Keratinocyte (primary cell): ENCODE data around the gene STAG3. TPM values are rescaled to one million over a fixed set of nuclear protein-coding genes. Genes with fewer than 3 reads are reported as not detected.
"Not testable (repeated sequence)": the region's sequence is repeated elsewhere in the genome, so short reads cannot be mapped to it uniquely, and the experiment has no call there.

ENCODE experiments used
- DNase-seq: peaks from one replicate; pipeline ENCODE4 v3.0.0-alpha.2; 2011; ENCODE audit warnings: low read depth, missing footprints, low spot score
- FAIRE-seq: peaks from 2 replicates; lab custom pipeline; 2011; peaks lifted over from hg19 to GRCh38; lab: Jason Lieb, UNC
- H2AFZ ChIP-seq: 2 replicates; pipeline ENCODE4 v1.6.0; 2012; ENCODE audit warnings: low read length, control low read depth, inconsistent platforms; ENCODE audit not compliant: control insufficient read depth
- H3K27ac ChIP-seq: 2 replicates; pipeline ENCODE4 v1.5.1; 2011; ENCODE audit warnings: low read length; ENCODE audit not compliant: control insufficient read depth, insufficient read depth
- H3K27me3 ChIP-seq: 3 replicates; pipeline ENCODE4 v1.6.0; 2011; ENCODE audit warnings: low read length; ENCODE audit not compliant: control insufficient read depth, insufficient read depth; ENCODE audit errors: extremely low read depth
- H3K36me3 ChIP-seq, 2 experiments: 2 replicates in 1 of 2; 3 replicates in 1 of 2; pipeline ENCODE4 v1.5.1; 2011; ENCODE audit warnings: low read length in 2 of 2, mild to moderate bottlenecking in 1 of 2; ENCODE audit not compliant: control insufficient read depth in 2 of 2, insufficient read depth in 2 of 2; ENCODE audit errors: extremely low read depth in 1 of 2
- H3K4me1 ChIP-seq: 3 replicates; pipeline ENCODE4 v1.5.1; 2011; ENCODE audit warnings: low read length; ENCODE audit not compliant: control insufficient read depth, insufficient read depth; ENCODE audit errors: extremely low read depth
- H3K4me2 ChIP-seq: 3 replicates; pipeline ENCODE4 v1.6.0; 2011; ENCODE audit warnings: low read depth, low read length; ENCODE audit not compliant: control insufficient read depth, insufficient read depth; ENCODE audit errors: extremely low read depth
- H3K4me3 ChIP-seq, 3 experiments: fragments of 200-600 bp in 1 of 3; sonication (generic) in 1 of 3; 2 replicates in 2 of 3; 3 replicates in 1 of 3; pipeline ENCODE4 v1.5.1; 2011 to 2016; ENCODE audit warnings: low read length in 3 of 3, mild to moderate bottlenecking in 3 of 3, control low read depth in 2 of 3, inconsistent platforms in 1 of 3, low read depth in 1 of 3, mixed read lengths in 1 of 3, mixed run types in 1 of 3, moderate library complexity in 1 of 3; ENCODE audit not compliant: control insufficient read depth in 2 of 3, insufficient read depth in 2 of 3; ENCODE audit errors: extremely low read depth in 1 of 3
- H3K79me2 ChIP-seq: 2 replicates; pipeline ENCODE4 v1.6.0; 2012; ENCODE audit warnings: low read length; ENCODE audit not compliant: control insufficient read depth, insufficient read depth
- H3K9ac ChIP-seq: 3 replicates; pipeline ENCODE4 v1.6.0; 2011; ENCODE audit warnings: low read length; ENCODE audit not compliant: control insufficient read depth, insufficient read depth; ENCODE audit errors: extremely low read depth
- H3K9me1 ChIP-seq: 3 replicates; pipeline ENCODE4 v1.6.0; 2011; ENCODE audit warnings: low read length; ENCODE audit not compliant: control insufficient read depth, insufficient read depth; ENCODE audit errors: extremely low read depth
- H3K9me3 ChIP-seq: 2 replicates; pipeline ENCODE4 v1.5.1; 2012; ENCODE audit warnings: low read depth, low read length; ENCODE audit not compliant: control insufficient read depth
- H4K20me1 ChIP-seq: 3 replicates; pipeline ENCODE4 v1.6.0; 2011; ENCODE audit warnings: low read length; ENCODE audit not compliant: control insufficient read depth, insufficient read depth; ENCODE audit errors: extremely low read depth
- EZH2 ChIP-seq: IDR thresholded peaks from one replicate; pipeline ENCODE4 v1.6.1; 2012; ENCODE audit warnings: inconsistent platforms, mild to moderate bottlenecking, low read length, moderate library complexity
- dilution Hi-C: fragments of 300-500 bp; cut with MboI; formaldehyde crosslinking; loops from one replicate; pipeline ENCODE4 v1.7.0; 2020; ENCODE audit warnings: low sequenced_read_pairs; ENCODE audit not compliant: extremely low pct_ligation_motif_present
- polyA plus RNA-seq, 5 experiments: library from polyadenylated mRNA; depleted of rRNA in 3 of 5; stranded (reverse) in 3 of 5; stranded (forward) in 1 of 5; unstranded in 1 of 5; fragments of >200 nt; gene quantifications; 1 replicate in 1 of 5; 2 replicates in 3 of 5; 3 replicates in 1 of 5; pipeline versions ENCODE4 v1.2.1 to v1.2.3, GENCODE V29; 2011 to 2012; ENCODE audit warnings: missing spikeins in 2 of 5, low read depth in 1 of 5, low replicate concordance in 1 of 5
- TF ChIP-seq, protein P1 (sequence below), 3 experiments: IDR thresholded peaks in 1 of 3; conservative IDR thresholded peaks in 1 of 3; optimal IDR thresholded peaks in 1 of 3; 2 replicates in 2 of 3; 3 replicates in 1 of 3; pipeline versions ENCODE3 to v1.5.1; 2011; ENCODE audit warnings: low read length in 3 of 3, mild to moderate bottlenecking in 3 of 3, moderate library complexity in 2 of 3, control low read depth in 1 of 3, inconsistent platforms in 1 of 3; ENCODE audit not compliant: insufficient read depth in 2 of 3; ENCODE audit errors: extremely low read depth in 1 of 3

STAG3 gene
- polyA plus RNA-seq, 1 donor (not counting 4 experiments of a cell fraction or from before 2014, with no cell fraction given) = 0.28 TPM

DNA sequence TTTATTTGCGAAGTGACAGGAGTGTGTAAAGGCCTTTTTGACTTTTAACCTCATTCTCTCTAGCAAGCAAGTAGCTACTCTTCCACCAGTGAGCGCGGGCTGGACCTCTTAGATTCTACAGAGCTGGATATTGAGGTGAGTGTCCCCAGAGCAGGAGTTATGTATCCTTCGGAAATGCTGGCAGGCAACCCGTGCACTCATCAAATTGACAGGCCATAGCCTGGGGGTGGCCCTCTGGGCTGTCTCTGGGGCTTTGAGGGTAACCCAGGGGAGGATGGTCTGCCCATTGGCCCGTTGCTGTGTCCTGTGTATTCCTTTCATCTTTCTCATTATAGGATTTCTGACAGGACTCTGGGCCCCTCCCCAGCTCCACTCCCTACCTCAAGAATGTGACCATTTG, 36.0 kb downstream of the STAG3 start:
- H3K79me2 ChIP-seq = no peaks in the 10 kb centered on the region
- TF ChIP-seq EZH2 = no peak
- TF ChIP-seq, protein P1, sequence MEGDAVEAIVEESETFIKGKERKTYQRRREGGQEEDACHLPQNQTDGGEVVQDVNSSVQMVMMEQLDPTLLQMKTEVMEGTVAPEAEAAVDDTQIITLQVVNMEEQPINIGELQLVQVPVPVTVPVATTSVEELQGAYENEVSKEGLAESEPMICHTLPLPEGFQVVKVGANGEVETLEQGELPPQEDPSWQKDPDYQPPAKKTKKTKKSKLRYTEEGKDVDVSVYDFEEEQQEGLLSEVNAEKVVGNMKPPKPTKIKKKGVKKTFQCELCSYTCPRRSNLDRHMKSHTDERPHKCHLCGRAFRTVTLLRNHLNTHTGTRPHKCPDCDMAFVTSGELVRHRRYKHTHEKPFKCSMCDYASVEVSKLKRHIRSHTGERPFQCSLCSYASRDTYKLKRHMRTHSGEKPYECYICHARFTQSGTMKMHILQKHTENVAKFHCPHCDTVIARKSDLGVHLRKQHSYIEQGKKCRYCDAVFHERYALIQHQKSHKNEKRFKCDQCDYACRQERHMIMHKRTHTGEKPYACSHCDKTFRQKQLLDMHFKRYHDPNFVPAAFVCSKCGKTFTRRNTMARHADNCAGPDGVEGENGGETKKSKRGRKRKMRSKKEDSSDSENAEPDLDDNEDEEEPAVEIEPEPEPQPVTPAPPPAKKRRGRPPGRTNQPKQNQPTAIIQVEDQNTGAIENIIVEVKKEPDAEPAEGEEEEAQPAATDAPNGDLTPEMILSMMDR (optimal IDR thresholded peaks at IDR 0.05 in 1 of 3, IDR thresholded peaks at IDR 0.05 in 1 of 3, conservative IDR thresholded peaks at IDR 0.05 in 1 of 3; ENCODE audit: extremely low read depth in 1 of 3, insufficient read depth in 2 of 3, low read length in 3 of 3) = no peak
- H2AFZ ChIP-seq = no peak overlapping the region
- H3K4me3 ChIP-seq = no peak overlapping the region
- no peak overlapping the region for H3K4me2 ChIP-seq
- H3K27me3 ChIP-seq = no peaks in the 10 kb centered on the region
- DNase-seq (no peak), FAIRE-seq (no peak)
- dilution Hi-C loops = no loop called here
- no peaks in the 10 kb centered on the region for H3K9me1 ChIP-seq
- peaks cover 2% of the 10 kb centered on the region for H3K4me1 ChIP-seq
- H3K9ac ChIP-seq = no peak overlapping the region
- no peak overlapping the region for H3K27ac ChIP-seq
- no peaks in the 10 kb centered on the region for H3K9me3 ChIP-seq
- no peaks in the 10 kb centered on the region for H4K20me1 ChIP-seq
- H3K36me3 ChIP-seq = no peaks in the 10 kb centered on the region

DNA sequence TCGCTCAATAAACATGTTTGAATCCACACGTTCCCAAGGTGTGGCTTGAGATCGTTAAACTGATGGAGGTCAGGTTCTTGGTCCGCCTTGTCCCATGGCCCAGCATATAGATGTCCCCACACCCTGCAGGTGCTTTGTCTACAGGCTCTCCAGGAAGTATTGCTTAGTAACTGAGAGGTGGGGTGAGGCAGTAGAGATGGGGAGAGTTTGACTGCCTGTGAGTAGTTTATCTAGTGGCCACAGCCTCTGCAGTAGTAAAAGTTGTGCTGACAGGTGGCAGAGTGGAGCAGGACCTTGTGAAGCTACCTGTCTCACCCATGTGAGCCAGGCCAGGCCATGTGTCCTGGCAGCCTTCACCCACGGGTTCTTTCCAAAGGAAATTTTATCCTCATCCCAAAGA, 36.6 kb downstream of the STAG3 start:
- H3K27me3 ChIP-seq, H2AFZ ChIP-seq, FAIRE-seq, H3K9me3 ChIP-seq, H3K9me1 ChIP-seq, DNase-seq, H4K20me1 ChIP-seq, H3K27ac ChIP-seq, H3K79me2 ChIP-seq, H3K4me3 ChIP-seq, H3K4me1 ChIP-seq, H3K4me2 ChIP-seq, dilution Hi-C loops, H3K9ac ChIP-seq, H3K36me3 ChIP-seq: not testable (repeated sequence)

DNA sequence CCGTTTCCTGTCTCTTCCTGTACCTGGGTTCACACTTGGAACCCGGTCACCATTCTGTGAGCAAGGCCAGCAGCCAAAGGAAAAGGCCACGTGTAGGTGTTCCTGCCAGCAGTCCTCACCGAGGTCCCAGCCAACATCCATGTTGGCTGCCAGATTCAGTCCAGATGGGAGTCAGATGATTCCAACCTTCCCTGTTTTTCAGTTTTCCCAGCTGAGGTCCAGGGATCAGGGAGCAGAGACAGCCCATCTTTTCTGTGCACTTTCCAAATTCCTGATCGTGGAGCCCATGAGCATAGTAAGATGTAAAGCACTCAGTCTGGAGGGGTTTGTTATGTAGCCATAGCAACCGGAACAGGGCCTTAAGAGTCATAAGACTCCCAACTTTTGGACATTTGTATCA, 38.2 kb downstream of the STAG3 start:
- no peak overlapping the region for H3K27ac ChIP-seq
- dilution Hi-C loops = no loop called here
- H3K4me3 ChIP-seq = no peak overlapping the region
- no peak overlapping the region for H3K4me2 ChIP-seq
- no peak for DNase-seq
- H2AFZ ChIP-seq = no peak overlapping the region
- no peaks in the 10 kb centered on the region for H3K79me2 ChIP-seq
- FAIRE-seq = no peak
- H3K9ac ChIP-seq = no peak overlapping the region
- no peaks in the 10 kb centered on the region for H3K36me3 ChIP-seq
- peaks cover 2% of the 10 kb centered on the region for H3K4me1 ChIP-seq
- H4K20me1 ChIP-seq = no peaks in the 10 kb centered on the region
- no peaks in the 10 kb centered on the region for H3K9me3 ChIP-seq
- H3K27me3 ChIP-seq = no peaks in the 10 kb centered on the region
- no peaks in the 10 kb centered on the region for H3K9me1 ChIP-seq
- no peak for TF ChIP-seq EZH2
